Transverse colon (tissue), 4 donors: ENCODE results near the gene TNFSF10.

Experiments used
- CTCF ChIP-seq, 5 experiments: fragments of 200-600 bp in 3 of 5; fragments of 450-650 bp in 2 of 5; sonication (generic) in 3 of 5; IDR thresholded peaks; 1 replicate in 2 of 5; 2 replicates in 3 of 5; pipeline ENCODE4 v1.5.1; 2016 to 2017; ENCODE audit warnings: antibody characterized with exemption in 5 of 5, inconsistent platforms in 3 of 5, mild to moderate bottlenecking in 2 of 5, moderate library complexity in 1 of 5
- EP300 ChIP-seq: sonication (generic); formaldehyde crosslinking; IDR thresholded peaks from one replicate; pipeline ENCODE4 v1.6.1; 2017; ENCODE audit warnings: antibody characterized with exemption, low read depth
- POLR2A ChIP-seq: fragments of 450-650 bp; IDR thresholded peaks from one replicate; pipeline ENCODE4 v1.6.1; 2016; ENCODE audit warnings: antibody characterized with exemption, mild to moderate bottlenecking, moderate library complexity
- POLR2AphosphoS5 ChIP-seq, 3 donors: sonication (generic); formaldehyde crosslinking; IDR thresholded peaks; one replicate each; pipeline ENCODE4 v1.6.1; 2016; ENCODE audit warnings: antibody characterized with exemption in 3 of 3

- TF ChIP-seq CTCF (IDR thresholded peaks at IDR 0.05), result no peak
- no peak for TF ChIP-seq POLR2AphosphoS5 (IDR thresholded peaks at IDR 0.05)
- TF ChIP-seq POLR2A, result no peak
- TF ChIP-seq EP300, result no peak
These were observed 36.8 kb upstream of the TNFSF10 start for GRCh38 chr3:172560026-172560425.
